H9 (cell line): ENCODE measurements around the gene MAPK14. TPM values are rescaled to one million over a fixed set of nuclear protein-coding genes. Genes with fewer than 3 reads are reported as not detected.
"Not testable (repeated sequence)": the region's sequence is repeated elsewhere in the genome, so short reads cannot be mapped to it uniquely, and the experiment has no call there.

Experiments
- DNase-seq: peaks from one replicate; pipeline ENCODE4 v3.0.0-alpha.2; 2017
- H2AFZ ChIP-seq: one replicate; pipeline ENCODE4 v1.6.1; 2013; ENCODE audit warnings: mild to moderate bottlenecking, low read length, control low read depth, moderate library complexity
- H2AK5ac ChIP-seq: 2 replicates; pipeline ENCODE4 v1.6.1; 2013; ENCODE audit warnings: low read length, control low read depth, mixed read lengths; ENCODE audit not compliant: insufficient read length
- H2BK120ac ChIP-seq: one replicate; pipeline ENCODE4 v1.6.1; 2013; ENCODE audit warnings: low read depth, mild to moderate bottlenecking, low read length, control low read depth, inconsistent platforms; ENCODE audit not compliant: poor library complexity, severe bottlenecking
- H2BK12ac ChIP-seq: 2 replicates; pipeline ENCODE4 v1.6.1; 2013; ENCODE audit warnings: low read length, control low read depth, mixed read lengths, low read depth; ENCODE audit not compliant: insufficient read length
- H2BK15ac ChIP-seq: 2 replicates; pipeline ENCODE4 v1.6.1; 2013; ENCODE audit warnings: low read depth, low read length, control low read depth
- H2BK20ac ChIP-seq: one replicate; pipeline ENCODE4 v1.6.1; 2013; ENCODE audit warnings: low read depth, mild to moderate bottlenecking, low read length, control low read depth, inconsistent platforms; ENCODE audit not compliant: poor library complexity, severe bottlenecking
- H2BK5ac ChIP-seq: 2 replicates; pipeline ENCODE4 v1.6.1; 2013; ENCODE audit warnings: low read length, control low read depth, mixed read lengths; ENCODE audit not compliant: insufficient read length
- H3K14ac ChIP-seq: 2 replicates; pipeline ENCODE4 v1.6.1; 2013; ENCODE audit warnings: low read length, control low read depth; ENCODE audit not compliant: insufficient read depth
- H3K18ac ChIP-seq: 2 replicates; pipeline ENCODE4 v1.6.1; 2013; ENCODE audit warnings: low read depth, mild to moderate bottlenecking, mixed read lengths, low read length, control low read depth; ENCODE audit not compliant: insufficient read length
- H3K23ac ChIP-seq: 2 replicates; pipeline ENCODE4 v1.6.1; 2013; ENCODE audit warnings: low read length, control low read depth, mixed read lengths, low read depth; ENCODE audit not compliant: insufficient read length
- H3K23me2 ChIP-seq: 2 replicates; pipeline ENCODE4 v1.6.1; 2013; ENCODE audit warnings: low read depth, mild to moderate bottlenecking, mixed read lengths, low read length, control low read depth; ENCODE audit not compliant: insufficient read length, poor library complexity, severe bottlenecking
- H3K27ac ChIP-seq: 2 replicates; pipeline ENCODE4 v1.5.1; 2013; ENCODE audit warnings: low read length, control low read depth, mixed read lengths, low read depth; ENCODE audit not compliant: insufficient read length
- H3K27me3 ChIP-seq: 2 replicates; pipeline ENCODE4 v1.6.1; 2013; ENCODE audit warnings: low read length, control low read depth, inconsistent platforms; ENCODE audit not compliant: insufficient read depth
- H3K4ac ChIP-seq: 2 replicates; pipeline ENCODE4 v1.6.1; 2013; ENCODE audit warnings: low read depth, mild to moderate bottlenecking, control low read depth, inconsistent platforms, low read length, moderate library complexity
- H3K4me1 ChIP-seq: 2 replicates; pipeline ENCODE4 v1.6.1; 2013; ENCODE audit warnings: low read length, control low read depth, inconsistent platforms; ENCODE audit not compliant: insufficient read depth
- H3K4me2 ChIP-seq: 2 replicates; pipeline ENCODE4 v1.6.1; 2013; ENCODE audit warnings: low read length, control low read depth, mixed read lengths; ENCODE audit not compliant: insufficient read length, insufficient read depth
- H3K56ac ChIP-seq: 2 replicates; pipeline ENCODE4 v1.6.1; 2013; ENCODE audit warnings: low read depth, mild to moderate bottlenecking, mixed read lengths, low read length, control low read depth; ENCODE audit not compliant: insufficient read length
- H3K79me1 ChIP-seq: 2 replicates; pipeline ENCODE4 v1.6.1; 2013; ENCODE audit warnings: low read depth, mild to moderate bottlenecking, moderate library complexity, low read length, control low read depth, inconsistent platforms; ENCODE audit not compliant: insufficient read depth, poor library complexity, severe bottlenecking
- H3K79me2 ChIP-seq: 2 replicates; pipeline ENCODE4 v1.6.1; 2013; ENCODE audit warnings: low read length, control low read depth, inconsistent platforms; ENCODE audit not compliant: insufficient read depth
- H3K9ac ChIP-seq: 2 replicates; pipeline ENCODE4 v1.6.1; 2013; ENCODE audit warnings: low read length, control low read depth, mixed read lengths; ENCODE audit not compliant: insufficient read length; ENCODE audit errors: extremely low read depth
- H3K9me3 ChIP-seq: one replicate; pipeline ENCODE4 v1.6.1; 2013; ENCODE audit warnings: low read depth, low read length, inconsistent platforms; ENCODE audit not compliant: control insufficient read depth
- H3T11ph ChIP-seq: one replicate; pipeline ENCODE4 v1.6.1; 2013; ENCODE audit warnings: mild to moderate bottlenecking, low read length, control low read depth, inconsistent platforms
- H4K20me1 ChIP-seq: one replicate; pipeline ENCODE4 v1.6.1; 2013; ENCODE audit not compliant: control insufficient read depth, insufficient read length, insufficient read depth
- H4K5ac ChIP-seq: 2 replicates; pipeline ENCODE4 v1.6.1; 2013; ENCODE audit warnings: low read depth, mild to moderate bottlenecking, mixed read lengths, low read length, control low read depth; ENCODE audit not compliant: insufficient read length
- H4K8ac ChIP-seq: replicated peaks from 2 replicates; pipeline ENCODE4 v1.6.1; 2013; ENCODE audit warnings: low read length, control low read depth, mixed read lengths, low read depth; ENCODE audit not compliant: insufficient read length
- H4K91ac ChIP-seq: 2 replicates; pipeline ENCODE4 v1.6.1; 2013; ENCODE audit warnings: low read depth, mild to moderate bottlenecking, moderate library complexity, mixed read lengths, low read length, control low read depth; ENCODE audit not compliant: insufficient read length
- H3K27ac Mint-ChIP-seq, 3 experiments: 2 replicates in 2 of 3; 3 replicates in 1 of 3; pipeline ENCODE4 v1.8.0; 2020 to 2021; ENCODE audit warnings: mixed read lengths in 3 of 3, mild to moderate bottlenecking in 1 of 3, moderate library complexity in 1 of 3
- H3K27me3 Mint-ChIP-seq: 2 replicates; pipeline ENCODE4 v1.8.0; 2021; ENCODE audit warnings: low read depth, mild to moderate bottlenecking, moderate library complexity, mixed read lengths
- H3K36me3 Mint-ChIP-seq, 3 experiments: 2 replicates in 2 of 3; 3 replicates in 1 of 3; pipeline ENCODE4 v1.8.0; 2020 to 2021; ENCODE audit warnings: low read depth in 3 of 3, mixed read lengths in 3 of 3; ENCODE audit not compliant: insufficient read depth in 1 of 3
- H3K4me1 Mint-ChIP-seq, 2 experiments: 2 replicates each; pipeline ENCODE4 v1.8.0; 2020; ENCODE audit warnings: mixed read lengths in 2 of 2
- H3K4me3 Mint-ChIP-seq, 2 experiments: 2 replicates in 1 of 2; 3 replicates in 1 of 2; pipeline ENCODE4 v1.8.0; 2020 to 2021; ENCODE audit warnings: mild to moderate bottlenecking in 2 of 2, mixed read lengths in 2 of 2, moderate library complexity in 1 of 2
- H3K9me3 Mint-ChIP-seq, 2 experiments: 2 replicates in 1 of 2; 3 replicates in 1 of 2; pipeline ENCODE4 v1.8.0; 2020; ENCODE audit warnings: mild to moderate bottlenecking in 2 of 2, mixed read lengths in 2 of 2, moderate library complexity in 1 of 2
- CTCF ChIP-seq: fragments of 200-600 bp; sonication (generic); conservative IDR thresholded peaks from 3 replicates; pipeline ENCODE4 v1.8.0; 2021; ENCODE audit warnings: antibody characterized with exemption, mild to moderate bottlenecking
- WGBS: extraction: QIAGEN DNeasy Blood & Tissue Kit; methylation state at CpG from one replicate; pipeline ENCODE4 v1.1.7; 2013; ENCODE audit warnings: missing lambda C conversion rate, low lambda C conversion rate, mixed read lengths; ENCODE audit not compliant: insufficient read length; ENCODE audit errors: extremely low coverage; 5-methylcytosine and 5-hydroxymethylcytosine counted together
- total RNA-seq: library from RNA; stranded (reverse); gene quantifications from 2 replicates; pipeline ENCODE4 v1.2.1, GENCODE V29; 2021

MAPK14 gene
- total RNA-seq, 1 experiment from 2014 or later = 40.5 TPM

GRCh38 chr6:36032261-36032660, 4.7 kb downstream of the MAPK14 start:
- no peak overlapping the region for H2AK5ac ChIP-seq
- no peak overlapping the region for H2BK12ac ChIP-seq
- no peaks in the 10 kb centered on the region for H3K9me3 Mint-ChIP-seq
- no peaks in the 10 kb centered on the region for H3K27me3 Mint-ChIP-seq
- H3K27ac Mint-ChIP-seq = peak overlapping the region in 1 of 3 experiments; percentile 3; a peak in 1 of 7 replicates
- H2BK5ac ChIP-seq = no peak overlapping the region
- H3K14ac ChIP-seq = no peak overlapping the region
- no peak overlapping the region for H4K5ac ChIP-seq
- no peak overlapping the region for H4K8ac ChIP-seq
- no peak overlapping the region for H2AFZ ChIP-seq
- no peak overlapping the region for H3T11ph ChIP-seq
- no peak overlapping the region for H3K9ac ChIP-seq
- H3K36me3 Mint-ChIP-seq = peaks cover 0 to 3% (median 3%) of the 10 kb centered on the region in 3 experiments; a peak in 4 of 7 replicates
- H3K18ac ChIP-seq = no peak overlapping the region
- H4K91ac ChIP-seq = no peak overlapping the region
- H3K9me3 ChIP-seq = no peaks in the 10 kb centered on the region
- no peak overlapping the region for H3K4ac ChIP-seq
- no peak overlapping the region for H2BK120ac ChIP-seq
- H3K79me1 ChIP-seq = peaks cover 4% of the 10 kb centered on the region
- no peak for DNase-seq
- H3K23ac ChIP-seq = no peak overlapping the region
- H3K4me1 Mint-ChIP-seq = peaks cover 16 to 30% of the 10 kb centered on the region in 2 experiments
- no peaks in the 10 kb centered on the region for H3K27me3 ChIP-seq
- H3K4me1 ChIP-seq = no peaks in the 10 kb centered on the region; the same call in 1 of the 2 replicates
- no peak overlapping the region for H3K4me3 Mint-ChIP-seq
- H3K56ac ChIP-seq = no peak overlapping the region
- no peak overlapping the region for H3K27ac ChIP-seq
- H2BK20ac ChIP-seq = no peak overlapping the region
- H3K4me2 ChIP-seq = no peak overlapping the region
- no peaks in the 10 kb centered on the region for H4K20me1 ChIP-seq
- no CpG with 5 or more reads among the region's 1 CpG for WGBS
- H3K79me2 ChIP-seq = peaks cover 15% of the 10 kb centered on the region; the same call in 1 of the 2 replicates
- no peak overlapping the region for H2BK15ac ChIP-seq
- no peak for TF ChIP-seq CTCF
- H3K23me2 ChIP-seq = peaks cover 3% of the 10 kb centered on the region

GRCh38 chr6:36033144-36033543, 5.5 kb downstream of the MAPK14 start:
- not testable (repeated sequence) for H3K27ac ChIP-seq, H4K20me1 ChIP-seq

More at GRCh38 chr6:36033144-36033543, 5.5 kb downstream of the MAPK14 start:
- H3K4me1 Mint-ChIP-seq = peaks cover 14 to 34% of the 10 kb centered on the region in 2 experiments
- H3K9ac ChIP-seq, H3K27me3 Mint-ChIP-seq, H3K4me2 ChIP-seq, H2AK5ac ChIP-seq, H3T11ph ChIP-seq, H3K23me2 ChIP-seq, H3K27me3 ChIP-seq, H3K9me3 Mint-ChIP-seq, H4K5ac ChIP-seq, H3K14ac ChIP-seq, H3K9me3 ChIP-seq, H3K36me3 Mint-ChIP-seq, H3K4me3 Mint-ChIP-seq, H3K4ac ChIP-seq, H3K23ac ChIP-seq, H3K79me1 ChIP-seq, H2BK12ac ChIP-seq, H4K8ac ChIP-seq, H3K56ac ChIP-seq, H2BK15ac ChIP-seq, H3K4me1 ChIP-seq, H2BK20ac ChIP-seq, H2BK120ac ChIP-seq, H2BK5ac ChIP-seq, H4K91ac ChIP-seq, H3K18ac ChIP-seq, DNase-seq, H3K27ac Mint-ChIP-seq, H2AFZ ChIP-seq: not testable (repeated sequence)
- WGBS = no CpG with 5 or more reads among the region's 10 CpGs
- peaks cover 17% of the 10 kb centered on the region; the same call in 1 of the 2 replicates for H3K79me2 ChIP-seq
